HepG2 (cell line): ENCODE results near the gene ANKS4B. TPM values are rescaled to one million over a fixed set of nuclear protein-coding genes. Genes with fewer than 3 reads are reported as not detected.

Experiments
- CEBPG ChIP-seq: IDR thresholded peaks from 2 replicates; pipeline ENCODE4 v1.6.1; 2016
- ETV6 ChIP-seq: sonication (generic); formaldehyde crosslinking; conservative IDR thresholded peaks from 2 replicates; pipeline ENCODE4 v1.4.0; 2020; ENCODE audit warnings: missing genetic modification reagents
- FOXA3 ChIP-seq: IDR thresholded peaks from 2 replicates; pipeline ENCODE4 v1.6.1; 2016; ENCODE audit warnings: missing genetic modification reagents, missing compliant biosample characterization
- FOXC1 ChIP-seq: sonication (generic); formaldehyde crosslinking; IDR thresholded peaks from 2 replicates; pipeline ENCODE4 v1.8.0; 2022; ENCODE audit warnings: mild to moderate bottlenecking, missing genetic modification reagents, borderline replicate concordance
- HHEX ChIP-seq: IDR thresholded peaks from 2 replicates; pipeline ENCODE4 v1.6.1; 2016; ENCODE audit warnings: control low read depth
- HOXD1 ChIP-seq: sonication (generic); formaldehyde crosslinking; IDR thresholded peaks from 2 replicates; pipeline ENCODE4 v1.5.0; 2020; ENCODE audit warnings: missing genetic modification reagents
- MAZ ChIP-seq, 2 experiments: sonication (generic) in 1 of 2; formaldehyde crosslinking in 1 of 2; IDR thresholded peaks; 2 replicates each; pipeline versions ENCODE4 v1.5.0 to v1.6.1; 2012 to 2020; ENCODE audit warnings: low read depth in 2 of 2, mild to moderate bottlenecking in 2 of 2, borderline replicate concordance in 1 of 2, improper control_type of control experiment in 1 of 2, low read length in 1 of 2, missing genetic modification reagents in 1 of 2, moderate library complexity in 1 of 2
- MTF2 ChIP-seq: sonication (generic); formaldehyde crosslinking; IDR thresholded peaks from 2 replicates; pipeline ENCODE4 v1.5.0; 2020; ENCODE audit warnings: missing genetic modification reagents, borderline replicate concordance
- NR3C1 ChIP-seq: sonication (generic); formaldehyde crosslinking; IDR thresholded peaks from 2 replicates; pipeline ENCODE4 v1.4.0; 2020; ENCODE audit warnings: missing genetic modification reagents
- TGIF2 ChIP-seq: IDR thresholded peaks from 2 replicates; pipeline ENCODE4 v1.6.1; 2016; ENCODE audit warnings: control low read depth, missing compliant biosample characterization
- ZNF136 ChIP-seq: sonication (generic); formaldehyde crosslinking; IDR thresholded peaks from 2 replicates; pipeline ENCODE4 v1.8.1; 2022; ENCODE audit warnings: low read depth, mild to moderate bottlenecking, moderate library complexity, missing genetic modification reagents
- ZNF235 ChIP-seq: sonication (generic); formaldehyde crosslinking; IDR thresholded peaks from 2 replicates; pipeline ENCODE4 v1.8.1; 2023; ENCODE audit warnings: mild to moderate bottlenecking, missing genetic modification reagents, borderline replicate concordance
- ZNF30 ChIP-seq: sonication (generic); formaldehyde crosslinking; IDR thresholded peaks from 2 replicates; pipeline ENCODE4 v1.5.0; 2020; ENCODE audit warnings: mild to moderate bottlenecking, missing genetic modification reagents
- ZNF619 ChIP-seq: sonication (generic); formaldehyde crosslinking; IDR thresholded peaks from 2 replicates; pipeline ENCODE4 v1.4.0; 2020; ENCODE audit warnings: mild to moderate bottlenecking, missing genetic modification reagents
- ZNF713 ChIP-seq: sonication (generic); formaldehyde crosslinking; IDR thresholded peaks from 2 replicates; pipeline ENCODE4 v1.4.0; 2020; ENCODE audit warnings: mild to moderate bottlenecking, missing genetic modification reagents
- ZNF773 ChIP-seq: sonication (generic); formaldehyde crosslinking; IDR thresholded peaks from 2 replicates; pipeline ENCODE4 v1.4.0; 2020; ENCODE audit warnings: missing genetic modification reagents, borderline replicate concordance
- ZNF83 ChIP-seq: sonication (generic); formaldehyde crosslinking; IDR thresholded peaks from 2 replicates; pipeline ENCODE4 v1.4.0; 2020; ENCODE audit warnings: missing genetic modification reagents, mild to moderate bottlenecking, borderline replicate concordance
- polyA plus RNA-seq, 8 experiments: library from polyadenylated mRNA; depleted of rRNA in 3 of 8; stranded (reverse) in 7 of 8; unstranded in 1 of 8; fragments of >200 nt; fragmentation: Illumina TruSeq in 4 of 8; extraction: Trizol in 4 of 8; gene quantifications; 2 replicates each; pipeline versions ENCODE4 v1.2.1 to v1.2.3, GENCODE V29; 2011 to 2016; ENCODE audit warnings: low read depth in 4 of 8, missing spikeins in 1 of 8, mixed read lengths in 1 of 8; ENCODE audit not compliant: insufficient read depth in 1 of 8
- total RNA-seq, 5 experiments: library from RNA; depleted of rRNA; stranded (reverse); fragments of >200 nt; fragmentation: Illumina TruSeq; extraction: Trizol; gene quantifications; 2 replicates each; pipeline ENCODE4 v1.2.3, GENCODE V29; 2016; ENCODE audit warnings: low read depth in 1 of 5
- TF ChIP-seq, protein P1 (sequence below): sonication (generic); formaldehyde crosslinking; conservative IDR thresholded peaks from 2 replicates; pipeline ENCODE4 v1.5.0; 2020; ENCODE audit warnings: missing genetic modification reagents
- TF ChIP-seq, protein P2 (sequence below): sonication (generic); formaldehyde crosslinking; IDR thresholded peaks from 2 replicates; pipeline ENCODE4 v1.5.1; 2020; ENCODE audit warnings: mild to moderate bottlenecking, missing genetic modification reagents
- TF ChIP-seq, protein P3 (sequence below): IDR thresholded peaks from 2 replicates; pipeline ENCODE4 v1.6.1; 2018; ENCODE audit warnings: missing genetic modification reagents, mild to moderate bottlenecking, missing compliant biosample characterization
- TF ChIP-seq, protein P4 (sequence below), 2 experiments: IDR thresholded peaks; 2 replicates each; pipeline ENCODE4 v1.6.1; 2011 to 2012; ENCODE audit warnings: low read length in 2 of 2, borderline replicate concordance in 1 of 2, low read depth in 1 of 2, mild to moderate bottlenecking in 1 of 2, moderate library complexity in 1 of 2

ANKS4B gene
- total and polyA plus RNA-seq, 2 of the 13 experiments (the other 11 are each of a cell fraction or from before 2014, with no cell fraction given): 6.5 to 30.0 TPM

DNA sequence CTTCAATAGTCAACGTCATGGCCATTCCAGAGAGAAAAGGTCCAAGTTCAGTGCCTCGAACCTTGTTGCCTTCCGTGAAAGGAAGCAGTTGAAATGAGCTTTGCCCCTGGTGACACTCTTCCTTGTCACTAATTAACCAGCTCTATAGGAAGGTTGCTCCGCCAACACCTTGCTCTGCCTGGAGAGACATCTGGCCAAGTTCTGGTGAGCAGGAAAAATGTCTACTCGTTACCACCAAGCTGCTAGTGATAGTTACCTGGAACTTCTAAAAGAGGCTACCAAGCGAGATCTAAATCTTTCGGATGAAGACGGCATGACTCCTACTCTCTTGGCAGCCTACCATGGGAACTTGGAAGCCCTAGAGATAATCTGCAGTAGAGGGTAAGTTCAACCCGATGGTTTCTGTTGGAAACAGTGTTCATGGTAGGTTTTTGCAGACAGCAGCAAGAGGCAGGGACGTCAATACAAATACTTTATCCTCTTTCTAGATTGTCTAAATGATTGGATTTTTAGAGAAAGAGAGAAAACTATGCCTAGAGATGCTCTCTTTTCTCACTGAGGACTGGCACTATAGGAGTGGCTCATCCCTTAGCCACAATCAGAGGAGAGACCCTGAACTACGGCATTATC is at the start of gene ANKS4B (continued):
- TF ChIP-seq ZNF619 (CRISPR knock-in tag): 0 out of 2 replicates have a peak, but pooled peaks have one; percentile 80
- TF ChIP-seq ZNF136 (CRISPR knock-in tag): peak; percentile 78; the same call in 1 of the 2 replicates
- TF ChIP-seq, protein P1, sequence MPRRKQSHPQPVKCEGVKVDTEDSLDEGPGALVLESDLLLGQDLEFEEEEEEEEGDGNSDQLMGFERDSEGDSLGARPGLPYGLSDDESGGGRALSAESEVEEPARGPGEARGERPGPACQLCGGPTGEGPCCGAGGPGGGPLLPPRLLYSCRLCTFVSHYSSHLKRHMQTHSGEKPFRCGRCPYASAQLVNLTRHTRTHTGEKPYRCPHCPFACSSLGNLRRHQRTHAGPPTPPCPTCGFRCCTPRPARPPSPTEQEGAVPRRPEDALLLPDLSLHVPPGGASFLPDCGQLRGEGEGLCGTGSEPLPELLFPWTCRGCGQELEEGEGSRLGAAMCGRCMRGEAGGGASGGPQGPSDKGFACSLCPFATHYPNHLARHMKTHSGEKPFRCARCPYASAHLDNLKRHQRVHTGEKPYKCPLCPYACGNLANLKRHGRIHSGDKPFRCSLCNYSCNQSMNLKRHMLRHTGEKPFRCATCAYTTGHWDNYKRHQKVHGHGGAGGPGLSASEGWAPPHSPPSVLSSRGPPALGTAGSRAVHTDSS (CRISPR knock-in tag): no peak
- TF ChIP-seq NR3C1 (CRISPR knock-in tag): no peak
- TF ChIP-seq MTF2: no peak
- no peak for TF ChIP-seq ZNF773 (CRISPR knock-in tag)
- TF ChIP-seq FOXC1 (CRISPR knock-in tag): no peak
- TF ChIP-seq MAZ (IDR thresholded peaks at IDR 0.05; ENCODE audit: borderline replicate concordance, low read depth, low read length): no peak
- TF ChIP-seq MAZ (CRISPR knock-in tag; IDR thresholded peaks at IDR 0.05; ENCODE audit: low read depth): no peak
- no peak for TF ChIP-seq ZNF235
- TF ChIP-seq ZNF30: no peak
- peak; percentile 90 for TF ChIP-seq HOXD1
- TF ChIP-seq, protein P2, sequence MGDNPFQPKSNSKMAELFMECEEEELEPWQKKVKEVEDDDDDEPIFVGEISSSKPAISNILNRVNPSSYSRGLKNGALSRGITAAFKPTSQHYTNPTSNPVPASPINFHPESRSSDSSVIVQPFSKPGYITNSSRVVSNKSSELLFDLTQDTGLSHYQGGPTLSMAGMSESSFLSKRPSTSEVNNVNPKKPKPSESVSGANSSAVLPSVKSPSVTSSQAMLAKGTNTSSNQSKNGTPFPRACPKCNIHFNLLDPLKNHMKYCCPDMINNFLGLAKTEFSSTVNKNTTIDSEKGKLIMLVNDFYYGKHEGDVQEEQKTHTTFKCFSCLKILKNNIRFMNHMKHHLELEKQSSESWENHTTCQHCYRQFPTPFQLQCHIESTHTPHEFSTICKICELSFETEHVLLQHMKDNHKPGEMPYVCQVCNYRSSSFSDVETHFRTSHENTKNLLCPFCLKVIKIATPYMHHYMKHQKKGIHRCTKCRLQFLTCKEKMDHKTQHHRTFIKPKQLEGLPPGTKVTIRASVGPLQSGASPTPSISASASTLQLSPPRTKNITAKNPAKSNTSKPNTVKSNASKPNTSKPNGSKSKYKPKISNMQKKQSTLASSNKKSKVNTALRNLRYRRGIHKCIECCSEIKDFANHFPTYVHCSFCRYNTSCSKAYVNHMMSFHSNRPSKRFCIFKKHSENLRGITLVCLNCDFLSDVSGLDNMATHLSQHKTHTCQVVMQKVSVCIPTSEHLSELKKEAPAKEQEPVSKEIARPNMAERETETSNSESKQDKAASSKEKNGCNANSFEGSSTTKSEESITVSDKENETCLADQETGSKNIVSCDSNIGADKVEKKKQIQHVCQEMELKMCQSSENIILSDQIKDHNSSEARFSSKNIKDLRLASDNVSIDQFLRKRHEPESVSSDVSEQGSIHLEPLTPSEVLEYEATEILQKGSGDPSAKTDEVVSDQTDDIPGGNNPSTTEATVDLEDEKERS (CRISPR knock-in tag): peak; percentile 92
- no peak for TF ChIP-seq ZNF713 (CRISPR knock-in tag)
- TF ChIP-seq, protein P3, sequence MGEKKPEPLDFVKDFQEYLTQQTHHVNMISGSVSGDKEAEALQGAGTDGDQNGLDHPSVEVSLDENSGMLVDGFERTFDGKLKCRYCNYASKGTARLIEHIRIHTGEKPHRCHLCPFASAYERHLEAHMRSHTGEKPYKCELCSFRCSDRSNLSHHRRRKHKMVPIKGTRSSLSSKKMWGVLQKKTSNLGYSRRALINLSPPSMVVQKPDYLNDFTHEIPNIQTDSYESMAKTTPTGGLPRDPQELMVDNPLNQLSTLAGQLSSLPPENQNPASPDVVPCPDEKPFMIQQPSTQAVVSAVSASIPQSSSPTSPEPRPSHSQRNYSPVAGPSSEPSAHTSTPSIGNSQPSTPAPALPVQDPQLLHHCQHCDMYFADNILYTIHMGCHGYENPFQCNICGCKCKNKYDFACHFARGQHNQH (CRISPR knock-in tag): peak; percentile 98
- 0 out of 2 replicates have a peak, but pooled peaks have one; percentile 58 for TF ChIP-seq HHEX (CRISPR knock-in tag)
- TF ChIP-seq CEBPG (CRISPR knock-in tag): peak; percentile 73
- TF ChIP-seq TGIF2 (CRISPR knock-in tag): peak; percentile 64
- peak; percentile 92 for TF ChIP-seq FOXA3 (CRISPR knock-in tag)
- TF ChIP-seq ETV6 (CRISPR knock-in tag): 0 out of 2 replicates have a peak, but pooled peaks have one; percentile 80
- no peak for TF ChIP-seq ZNF83
- TF ChIP-seq, protein P4, sequence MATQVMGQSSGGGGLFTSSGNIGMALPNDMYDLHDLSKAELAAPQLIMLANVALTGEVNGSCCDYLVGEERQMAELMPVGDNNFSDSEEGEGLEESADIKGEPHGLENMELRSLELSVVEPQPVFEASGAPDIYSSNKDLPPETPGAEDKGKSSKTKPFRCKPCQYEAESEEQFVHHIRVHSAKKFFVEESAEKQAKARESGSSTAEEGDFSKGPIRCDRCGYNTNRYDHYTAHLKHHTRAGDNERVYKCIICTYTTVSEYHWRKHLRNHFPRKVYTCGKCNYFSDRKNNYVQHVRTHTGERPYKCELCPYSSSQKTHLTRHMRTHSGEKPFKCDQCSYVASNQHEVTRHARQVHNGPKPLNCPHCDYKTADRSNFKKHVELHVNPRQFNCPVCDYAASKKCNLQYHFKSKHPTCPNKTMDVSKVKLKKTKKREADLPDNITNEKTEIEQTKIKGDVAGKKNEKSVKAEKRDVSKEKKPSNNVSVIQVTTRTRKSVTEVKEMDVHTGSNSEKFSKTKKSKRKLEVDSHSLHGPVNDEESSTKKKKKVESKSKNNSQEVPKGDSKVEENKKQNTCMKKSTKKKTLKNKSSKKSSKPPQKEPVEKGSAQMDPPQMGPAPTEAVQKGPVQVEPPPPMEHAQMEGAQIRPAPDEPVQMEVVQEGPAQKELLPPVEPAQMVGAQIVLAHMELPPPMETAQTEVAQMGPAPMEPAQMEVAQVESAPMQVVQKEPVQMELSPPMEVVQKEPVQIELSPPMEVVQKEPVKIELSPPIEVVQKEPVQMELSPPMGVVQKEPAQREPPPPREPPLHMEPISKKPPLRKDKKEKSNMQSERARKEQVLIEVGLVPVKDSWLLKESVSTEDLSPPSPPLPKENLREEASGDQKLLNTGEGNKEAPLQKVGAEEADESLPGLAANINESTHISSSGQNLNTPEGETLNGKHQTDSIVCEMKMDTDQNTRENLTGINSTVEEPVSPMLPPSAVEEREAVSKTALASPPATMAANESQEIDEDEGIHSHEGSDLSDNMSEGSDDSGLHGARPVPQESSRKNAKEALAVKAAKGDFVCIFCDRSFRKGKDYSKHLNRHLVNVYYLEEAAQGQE (IDR thresholded peaks at IDR 0.05; ENCODE audit: borderline replicate concordance in 1 of 2, low read depth in 1 of 2, low read length in 2 of 2): peak in 1 of 2 experiments; percentile 72; a peak in 2 of 4 replicates
